ENCODE measurements around the gene IL17RC.

DNA sequence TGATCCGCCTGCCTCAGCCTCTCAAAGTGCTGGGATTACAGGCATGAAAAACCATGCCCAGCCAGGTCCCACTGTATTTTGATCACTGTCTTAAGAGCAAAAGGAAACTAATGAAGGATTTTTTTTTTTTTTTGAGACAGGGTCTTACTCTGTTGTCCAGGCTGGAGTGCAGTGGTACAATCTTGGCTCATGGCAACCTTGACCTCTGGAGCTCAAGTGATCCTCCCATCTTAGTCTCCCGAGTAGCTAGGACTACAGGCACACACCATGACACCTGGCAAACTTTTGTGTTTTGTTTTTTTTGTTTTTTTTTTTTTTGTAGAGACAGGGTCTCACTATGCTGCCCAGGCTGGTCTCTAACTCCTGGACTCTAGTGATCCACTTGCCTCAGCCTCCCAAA, 63.4 kb downstream of the IL17RC start:
- TF ChIP-seq POLR2AphosphoS5 (IDR thresholded peaks at IDR 0.05): no peak
- TF ChIP-seq, protein P1, sequence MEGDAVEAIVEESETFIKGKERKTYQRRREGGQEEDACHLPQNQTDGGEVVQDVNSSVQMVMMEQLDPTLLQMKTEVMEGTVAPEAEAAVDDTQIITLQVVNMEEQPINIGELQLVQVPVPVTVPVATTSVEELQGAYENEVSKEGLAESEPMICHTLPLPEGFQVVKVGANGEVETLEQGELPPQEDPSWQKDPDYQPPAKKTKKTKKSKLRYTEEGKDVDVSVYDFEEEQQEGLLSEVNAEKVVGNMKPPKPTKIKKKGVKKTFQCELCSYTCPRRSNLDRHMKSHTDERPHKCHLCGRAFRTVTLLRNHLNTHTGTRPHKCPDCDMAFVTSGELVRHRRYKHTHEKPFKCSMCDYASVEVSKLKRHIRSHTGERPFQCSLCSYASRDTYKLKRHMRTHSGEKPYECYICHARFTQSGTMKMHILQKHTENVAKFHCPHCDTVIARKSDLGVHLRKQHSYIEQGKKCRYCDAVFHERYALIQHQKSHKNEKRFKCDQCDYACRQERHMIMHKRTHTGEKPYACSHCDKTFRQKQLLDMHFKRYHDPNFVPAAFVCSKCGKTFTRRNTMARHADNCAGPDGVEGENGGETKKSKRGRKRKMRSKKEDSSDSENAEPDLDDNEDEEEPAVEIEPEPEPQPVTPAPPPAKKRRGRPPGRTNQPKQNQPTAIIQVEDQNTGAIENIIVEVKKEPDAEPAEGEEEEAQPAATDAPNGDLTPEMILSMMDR (IDR thresholded peaks at IDR 0.05 in 8 of 11, conservative IDR thresholded peaks at IDR 0.05 in 3 of 11): no peak
